ENCODE measurements around the gene TAF13.

- TF ChIP-seq, protein P1, sequence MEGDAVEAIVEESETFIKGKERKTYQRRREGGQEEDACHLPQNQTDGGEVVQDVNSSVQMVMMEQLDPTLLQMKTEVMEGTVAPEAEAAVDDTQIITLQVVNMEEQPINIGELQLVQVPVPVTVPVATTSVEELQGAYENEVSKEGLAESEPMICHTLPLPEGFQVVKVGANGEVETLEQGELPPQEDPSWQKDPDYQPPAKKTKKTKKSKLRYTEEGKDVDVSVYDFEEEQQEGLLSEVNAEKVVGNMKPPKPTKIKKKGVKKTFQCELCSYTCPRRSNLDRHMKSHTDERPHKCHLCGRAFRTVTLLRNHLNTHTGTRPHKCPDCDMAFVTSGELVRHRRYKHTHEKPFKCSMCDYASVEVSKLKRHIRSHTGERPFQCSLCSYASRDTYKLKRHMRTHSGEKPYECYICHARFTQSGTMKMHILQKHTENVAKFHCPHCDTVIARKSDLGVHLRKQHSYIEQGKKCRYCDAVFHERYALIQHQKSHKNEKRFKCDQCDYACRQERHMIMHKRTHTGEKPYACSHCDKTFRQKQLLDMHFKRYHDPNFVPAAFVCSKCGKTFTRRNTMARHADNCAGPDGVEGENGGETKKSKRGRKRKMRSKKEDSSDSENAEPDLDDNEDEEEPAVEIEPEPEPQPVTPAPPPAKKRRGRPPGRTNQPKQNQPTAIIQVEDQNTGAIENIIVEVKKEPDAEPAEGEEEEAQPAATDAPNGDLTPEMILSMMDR (IDR thresholded peaks at IDR 0.05) = no peak
- no peak for TF ChIP-seq POLR2A (IDR thresholded peaks at IDR 0.05)
Observed at GRCh38 chr1:109116286-109116685, 40.5 kb upstream of the TAF13 start.

All from transverse colon (tissue), 3 donors.